ENCODE measurements around the gene GLP2R. TPM values are rescaled to one million over a fixed set of nuclear protein-coding genes. Genes with fewer than 3 reads are reported as not detected.

The GLP2R gene
- total and polyA plus RNA-seq, 2 experiments from 2014 or later = not detected

GRCh38 chr17:9905078-9905415 lies 79.3 kb downstream of the GLP2R start, which contains the start of gene RCVRN:
TSS of gene RCVRN (minus strand) at chr17:9905271. CDS start at chr17:9905180, 91 bp downstream.
- Histone ChIP-seq H3K4me3 (no peak within 1 kb of the TSS), H3K9ac (no peak within 1 kb of the TSS), H2AFZ (no peak within 1 kb of the TSS), H3K4me1 (ENCODE audit: insufficient read depth) (peaks cover 15% of the 10 kb centered on the region), H3K27me3 (replicated peaks; ENCODE audit: insufficient read depth) (no peaks in the 10 kb centered on the region), H3K27ac (no peak within 1 kb of the TSS), H3K4me2 (ENCODE audit: unreplicated experiment) (no peak within 1 kb of the TSS), H3F3A (ENCODE audit: insufficient read depth) (peaks cover 12% of the 10 kb centered on the region), H4K20me1 (ENCODE audit: insufficient read depth) (no peaks in the 10 kb centered on the region), H3K9me2 (ENCODE audit: insufficient read depth) (no peaks in the 10 kb centered on the region), H3K36me3 (ENCODE audit: low read depth) (no peaks in the 10 kb centered on the region), H3K9me3 (ENCODE audit: low read depth) (no peaks in the 10 kb centered on the region), H3K79me2 (ENCODE audit: insufficient read depth) (no peaks in the 10 kb centered on the region)
- 85 to 92% methylated on average over 7 to 11 of the region's 11 CpGs for WGBS, 2 experiments (ENCODE audit: low coverage in 1 of 2, low lambda C conversion rate in 2 of 2, missing lambda C conversion rate in 2 of 2)
- in situ Hi-C loops (cut with MboI) = no loop called here
- TF ChIP-seq EZH2 (IDR thresholded peaks at IDR 0.05; ENCODE audit: insufficient read depth, poor library complexity, severe bottlenecking) (no peak), EZH2phosphoT487 (IDR thresholded peaks at IDR 0.05; ENCODE audit: insufficient read depth, low read depth) (no peak)
- no peak for DNase-seq

DNA sequence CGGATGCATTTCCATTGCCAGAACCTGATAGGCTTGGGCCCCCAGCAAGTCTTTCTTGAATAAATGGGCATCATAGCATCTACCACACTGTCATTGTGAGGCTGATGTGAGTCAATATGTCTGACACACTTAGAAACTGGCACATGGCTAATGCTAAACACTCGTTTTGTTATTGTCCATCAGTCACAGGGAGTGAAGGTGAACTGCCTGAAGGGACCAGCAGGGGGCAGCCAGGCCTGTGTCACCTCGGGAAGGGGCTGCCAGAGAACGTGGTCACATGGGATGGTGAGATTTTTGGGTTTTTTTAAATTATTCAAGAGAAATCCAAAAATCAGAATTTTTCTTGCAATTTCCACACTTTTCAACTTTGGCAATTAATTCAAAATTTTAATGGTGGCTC lies 80.2 kb downstream of the GLP2R start:
- Histone ChIP-seq H2AFZ (no peak overlapping the region), H3K79me2 (ENCODE audit: insufficient read depth) (no peaks in the 10 kb centered on the region), H3F3A (ENCODE audit: insufficient read depth) (peaks cover 6% of the 10 kb centered on the region; the same call in 1 of the 2 replicates), H3K27ac (no peak overlapping the region), H3K36me3 (ENCODE audit: low read depth) (no peaks in the 10 kb centered on the region), H3K9ac (no peak overlapping the region), H3K4me1 (ENCODE audit: insufficient read depth) (peaks cover 6% of the 10 kb centered on the region), H4K20me1 (ENCODE audit: insufficient read depth) (no peaks in the 10 kb centered on the region), H3K4me3 (no peak overlapping the region), H3K4me2 (ENCODE audit: unreplicated experiment) (no peak overlapping the region), H3K9me3 (ENCODE audit: low read depth) (no peaks in the 10 kb centered on the region), H3K27me3 (replicated peaks; ENCODE audit: insufficient read depth) (no peaks in the 10 kb centered on the region), H3K9me2 (ENCODE audit: insufficient read depth) (no peaks in the 10 kb centered on the region)
- TF ChIP-seq EZH2phosphoT487 (IDR thresholded peaks at IDR 0.05; ENCODE audit: insufficient read depth, low read depth) = no peak
- no peak for TF ChIP-seq EZH2 (IDR thresholded peaks at IDR 0.05; ENCODE audit: insufficient read depth, poor library complexity, severe bottlenecking)
- DNase-seq = peak; percentile 68
- in situ Hi-C loops (cut with MboI) = no loop called here
- 31 to 35% methylated on average over 4 of the region's 4 CpGs for WGBS, 2 experiments (ENCODE audit: low coverage in 1 of 2, low lambda C conversion rate in 2 of 2, missing lambda C conversion rate in 2 of 2)

DNA sequence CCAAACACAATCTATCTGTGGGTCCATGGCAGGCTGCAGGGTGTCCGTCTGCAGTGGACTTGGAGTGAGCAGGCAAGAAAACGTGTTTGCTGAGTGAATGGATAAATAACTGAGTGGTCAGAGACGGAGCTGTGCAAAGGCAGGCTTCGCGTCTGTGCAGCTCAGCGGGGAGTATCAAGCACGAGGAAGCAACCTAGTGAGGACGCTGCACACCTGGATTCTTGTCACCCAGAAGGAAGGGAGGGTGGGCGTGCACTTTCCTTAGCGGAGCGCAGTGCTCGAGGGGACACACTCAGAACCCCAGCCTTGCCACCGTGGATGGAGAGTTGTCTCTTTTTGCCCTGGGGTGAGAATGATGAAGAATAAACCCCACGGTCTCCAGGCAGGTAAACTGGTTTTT lies 80.9 kb downstream of the GLP2R start:
- no peak overlapping the region for H3K9ac ChIP-seq
- H3K27me3 ChIP-seq (replicated peaks; ENCODE audit: insufficient read depth) = no peaks in the 10 kb centered on the region
- H3K36me3 ChIP-seq (ENCODE audit: low read depth) = no peaks in the 10 kb centered on the region
- in situ Hi-C loops (cut with MboI) = no loop called here
- H3K4me2 ChIP-seq (ENCODE audit: unreplicated experiment) = no peak overlapping the region
- no peak overlapping the region for H3K4me3 ChIP-seq
- WGBS, 2 experiments (ENCODE audit: low coverage in 1 of 2, low lambda C conversion rate in 2 of 2, missing lambda C conversion rate in 2 of 2) = 62 to 69% methylated on average over 14 of the region's 14 CpGs
- no peaks in the 10 kb centered on the region for H3K9me2 ChIP-seq (ENCODE audit: insufficient read depth)
- H3K79me2 ChIP-seq (ENCODE audit: insufficient read depth) = no peaks in the 10 kb centered on the region
- no peaks in the 10 kb centered on the region for H3K9me3 ChIP-seq (ENCODE audit: low read depth)
- no peaks in the 10 kb centered on the region for H3K4me1 ChIP-seq (ENCODE audit: insufficient read depth)
- TF ChIP-seq EZH2phosphoT487 (IDR thresholded peaks at IDR 0.05; ENCODE audit: insufficient read depth, low read depth) = no peak
- TF ChIP-seq EZH2 (IDR thresholded peaks at IDR 0.05; ENCODE audit: insufficient read depth, poor library complexity, severe bottlenecking) = no peak
- no peak overlapping the region for H2AFZ ChIP-seq
- H4K20me1 ChIP-seq (ENCODE audit: insufficient read depth) = no peaks in the 10 kb centered on the region
- no peaks in the 10 kb centered on the region for H3F3A ChIP-seq (ENCODE audit: insufficient read depth)
- DNase-seq = no peak
- H3K27ac ChIP-seq = no peak overlapping the region

- no peak for TF ChIP-seq EZH2 (IDR thresholded peaks at IDR 0.05; ENCODE audit: insufficient read depth, poor library complexity, severe bottlenecking)
- TF ChIP-seq EZH2phosphoT487 (IDR thresholded peaks at IDR 0.05; ENCODE audit: insufficient read depth, low read depth) = no peak
- no peak for DNase-seq
- Histone ChIP-seq H3K9me3 (ENCODE audit: low read depth) (no peaks in the 10 kb centered on the region), H3K4me1 (ENCODE audit: insufficient read depth) (no peaks in the 10 kb centered on the region), H3K4me3 (no peak overlapping the region), H3K4me2 (ENCODE audit: unreplicated experiment) (no peak overlapping the region), H3K36me3 (ENCODE audit: low read depth) (no peaks in the 10 kb centered on the region), H3K27ac (no peak overlapping the region), H3K9me2 (ENCODE audit: insufficient read depth) (no peaks in the 10 kb centered on the region), H3K27me3 (replicated peaks; ENCODE audit: insufficient read depth) (no peaks in the 10 kb centered on the region), H4K20me1 (ENCODE audit: insufficient read depth) (no peaks in the 10 kb centered on the region), H3K9ac (no peak overlapping the region), H3K79me2 (ENCODE audit: insufficient read depth) (no peaks in the 10 kb centered on the region), H2AFZ (no peak overlapping the region), H3F3A (ENCODE audit: insufficient read depth) (no peaks in the 10 kb centered on the region)
- 81 to 83% methylated on average over 7 of the region's 7 CpGs for WGBS, 2 experiments (ENCODE audit: low coverage in 1 of 2, low lambda C conversion rate in 2 of 2, missing lambda C conversion rate in 2 of 2)
- in situ Hi-C loops (cut with MboI) = no loop called here
Observed at GRCh38 chr17:9907131-9907530, 81.4 kb downstream of the GLP2R start.

All from GM23248 (cell line).